PC-3 (cell line): ENCODE data around the gene LIN52. TPM values are rescaled to one million over a fixed set of nuclear protein-coding genes. Genes with fewer than 3 reads are reported as not detected.

Source experiments
- ATAC-seq: fragments of 200-7000 bp; cut with Tn5 transposase; 2 replicates; pipeline ENCODE4 v1.9.1; 2020; ENCODE audit warnings: mild to moderate bottlenecking, moderate library complexity
- BruUV-seq: library from RNA; stranded (reverse); fragments of 400-500 nt; replicated peaks from 2 replicates; lab custom pipeline; 2021; lab: Mats Ljungman, UMichigan
- CTCF ChIA-PET: fragments of 300-600 bp; sonication (Branson Sonifier 250); formaldehyde crosslinking; loops from one replicate; lab custom pipeline; 2022; ENCODE audit warnings: antibody characterized with exemption; lab: Charles Lee
- POLR2A ChIA-PET: fragments of 300-600 bp; sonication (Branson Sonifier 250); formaldehyde crosslinking; loops from one replicate; lab custom pipeline; 2022; ENCODE audit warnings: antibody characterized with exemption; ENCODE audit not compliant: unreplicated experiment; lab: Charles Lee
- DNase-seq: peaks from one replicate; pipeline ENCODE4 v3.0.0-alpha.2; 2015
- H2AFZ ChIP-seq: fragments of 300-600 bp; sonication (generic); 2 replicates; pipeline ENCODE4 v1.6.0; 2016; ENCODE audit warnings: antibody characterized with exemption, low read length
- H3F3A ChIP-seq: fragments of 300-600 bp; sonication (generic); one replicate; pipeline ENCODE4 v1.6.0; 2017; ENCODE audit warnings: antibody characterized with exemption, low read length, control low read depth, mild to moderate bottlenecking; ENCODE audit not compliant: unreplicated experiment
- H3K27ac ChIP-seq: fragments of 300-600 bp; sonication (generic); 2 replicates; pipeline ENCODE4 v1.5.1; 2016; ENCODE audit warnings: mild to moderate bottlenecking, low read length
- H3K27me3 ChIP-seq: fragments of 300-600 bp; sonication (generic); 2 replicates; pipeline ENCODE4 v1.6.1; 2016; ENCODE audit warnings: low read length, mixed read lengths
- H3K36me3 ChIP-seq: fragments of 300-600 bp; sonication (generic); 2 replicates; pipeline ENCODE4 v1.6.1; 2016; ENCODE audit warnings: low read depth, mixed run types, low read length, mixed read lengths
- H3K4me1 ChIP-seq: fragments of 300-600 bp; sonication (generic); 2 replicates; pipeline ENCODE4 v1.5.1; 2016; ENCODE audit warnings: low read length; ENCODE audit not compliant: insufficient read depth
- H3K4me2 ChIP-seq: fragments of 300-600 bp; sonication (generic); 2 replicates; pipeline ENCODE4 v1.6.0; 2016; ENCODE audit warnings: low read length
- H3K4me3 ChIP-seq: fragments of 300-600 bp; sonication (generic); 2 replicates; pipeline ENCODE4 v1.5.1; 2016; ENCODE audit warnings: mild to moderate bottlenecking, low read length, mixed read lengths
- H3K79me2 ChIP-seq: fragments of 300-600 bp; sonication (generic); 2 replicates; pipeline ENCODE4 v1.6.1; 2017; ENCODE audit warnings: low read length, mixed read lengths
- H3K9ac ChIP-seq: fragments of 300-600 bp; sonication (generic); 2 replicates; pipeline ENCODE4 v1.6.0; 2016; ENCODE audit warnings: mild to moderate bottlenecking, low read length
- H3K9me2 ChIP-seq: fragments of 300-600 bp; sonication (generic); replicated peaks from 2 replicates; pipeline ENCODE4 v1.6.1; 2016; ENCODE audit warnings: mixed run types, low read length, mixed read lengths
- H3K9me3 ChIP-seq: fragments of 300-600 bp; sonication (generic); 2 replicates; pipeline ENCODE4 v1.6.1; 2016; ENCODE audit warnings: low read length, mixed read lengths
- H4K20me1 ChIP-seq: fragments of 300-600 bp; sonication (generic); 2 replicates; pipeline ENCODE4 v1.6.1; 2016; ENCODE audit warnings: low read length, mixed read lengths
- CTCF ChIP-seq: fragments of 300-600 bp; sonication (generic); conservative IDR thresholded peaks from 2 replicates; pipeline ENCODE4 v1.5.1; 2017; ENCODE audit warnings: antibody characterized with exemption, low read depth, mild to moderate bottlenecking, low read length
- EZH2 ChIP-seq: fragments of 300-600 bp; sonication (generic); IDR thresholded peaks from one replicate; pipeline ENCODE4 v1.6.1; 2017; ENCODE audit warnings: antibody characterized with exemption, mild to moderate bottlenecking, low read length; ENCODE audit not compliant: unreplicated experiment
- EZH2phosphoT487 ChIP-seq: fragments of 300-600 bp; sonication (generic); IDR thresholded peaks from 2 replicates; pipeline ENCODE4 v1.6.1; 2018; ENCODE audit warnings: mild to moderate bottlenecking, antibody characterized with exemption, low read length, borderline replicate concordance
- intact Hi-C: fragments of 100-400 bp; cut with micrococcal nuclease; formaldehyde crosslinking; loops from 2 replicates; pipeline ENCODE4 v1.9.0; 2023
- total RNA-seq: library from RNA; depleted of rRNA; stranded (reverse); fragments of >200 nt; gene quantifications from 2 replicates; pipeline ENCODE4 v1.2.3, GENCODE V29; 2014

Gene LIN52
- total RNA-seq, 1 experiment from 2014 or later, result 8.4 TPM

GRCh38 chr14:74135426-74135825, 50.7 kb downstream of the LIN52 start:
- no peaks in the 10 kb centered on the region for H3K9me2 ChIP-seq
- no peaks in the 10 kb centered on the region for H4K20me1 ChIP-seq
- DNase-seq, result no peak
- no peaks in the 10 kb centered on the region for H3K9me3 ChIP-seq
- ATAC-seq, result no peak
- intact Hi-C loops, result no loop called here
- no peaks in the 10 kb centered on the region for H3K27me3 ChIP-seq
- POLR2A ChIA-PET, result no interaction called here
- no peak for TF ChIP-seq EZH2
- no peak for TF ChIP-seq EZH2phosphoT487
- no peak for TF ChIP-seq CTCF
- no TSS peak for BruUV-seq
- H3K4me2 ChIP-seq, result no peak overlapping the region
- H3K79me2 ChIP-seq, result no peaks in the 10 kb centered on the region
- CTCF ChIA-PET, result no interaction called here
- H3F3A ChIP-seq, result no peaks in the 10 kb centered on the region
- no peaks in the 10 kb centered on the region for H3K36me3 ChIP-seq
- no peak overlapping the region for H3K9ac ChIP-seq
- H3K27ac ChIP-seq, result no peak overlapping the region
- H3K4me3 ChIP-seq, result no peak overlapping the region
- no peaks in the 10 kb centered on the region for H3K4me1 ChIP-seq
- H2AFZ ChIP-seq, result no peak overlapping the region

- intact Hi-C loops, result no loop called here
- Histone ChIP-seq H3K27ac (no peak overlapping the region), H3K36me3 (no peaks in the 10 kb centered on the region), H3F3A (no peaks in the 10 kb centered on the region), H3K9me3 (no peaks in the 10 kb centered on the region), H3K4me1 (no peaks in the 10 kb centered on the region), H3K4me3 (no peak overlapping the region), H3K79me2 (no peaks in the 10 kb centered on the region), H2AFZ (no peak overlapping the region), H3K9me2 (no peaks in the 10 kb centered on the region), H4K20me1 (no peaks in the 10 kb centered on the region), H3K27me3 (no peaks in the 10 kb centered on the region), H3K9ac (no peak overlapping the region), H3K4me2 (no peak overlapping the region)
- no peak for DNase-seq
- BruUV-seq, result no TSS peak
- CTCF ChIA-PET, result no interaction called here
- TF ChIP-seq EZH2phosphoT487 (no peak), CTCF (no peak), EZH2 (no peak)
- POLR2A ChIA-PET, result interaction anchor here (0.6 kb wide), 1 partner anchor 930 kb away, joined by 8 read pairs; no protein-coding TSS in a partner anchor
- no peak for ATAC-seq
Measured at GRCh38 chr14:74140374-74140850, 55.7 kb downstream of the LIN52 start.

DNA sequence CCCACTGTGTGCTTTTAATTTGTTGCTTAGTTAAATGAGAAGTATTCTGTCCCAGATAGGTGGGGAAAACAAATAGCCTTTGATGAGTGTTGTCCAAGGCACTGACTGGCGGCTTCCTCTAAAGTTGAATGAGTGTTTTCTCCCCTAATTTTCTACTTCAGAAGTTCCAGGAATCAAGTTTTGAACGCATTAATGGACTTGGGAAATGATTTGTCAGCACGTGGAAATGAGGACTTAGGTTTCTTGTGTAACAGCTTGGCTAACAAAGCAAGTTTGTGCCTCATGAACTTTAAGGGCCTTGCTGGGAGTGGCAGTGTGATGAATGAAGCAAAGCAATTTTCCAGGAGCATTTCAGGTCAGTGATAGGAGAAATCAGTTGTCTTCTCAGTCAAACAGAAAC, 56.9 kb downstream of the LIN52 start:
- Histone ChIP-seq H3K9me2 (no peaks in the 10 kb centered on the region), H3K79me2 (no peaks in the 10 kb centered on the region), H3K4me1 (no peaks in the 10 kb centered on the region), H3K4me3 (no peak overlapping the region), H4K20me1 (no peaks in the 10 kb centered on the region), H3K27me3 (no peaks in the 10 kb centered on the region), H3K9ac (no peak overlapping the region), H3K4me2 (no peak overlapping the region), H2AFZ (no peak overlapping the region), H3K9me3 (no peaks in the 10 kb centered on the region), H3K27ac (no peak overlapping the region), H3F3A (no peaks in the 10 kb centered on the region), H3K36me3 (no peaks in the 10 kb centered on the region)
- intact Hi-C loops, result no loop called here
- BruUV-seq, result no TSS peak
- ATAC-seq, result no peak
- no peak for DNase-seq
- ChIA-PET CTCF (no interaction called here), POLR2A (no interaction called here)
- no peak for TF ChIP-seq EZH2phosphoT487
- TF ChIP-seq CTCF, result no peak
- no peak for TF ChIP-seq EZH2
